ENCODE measurements around the gene ZNF652. TPM values are rescaled to one million over a fixed set of nuclear protein-coding genes. Genes with fewer than 3 reads are reported as not detected.

The ZNF652 gene
- total and polyA plus RNA-seq, 2 experiments from 2014 or later, result 36.2 to 54.5 TPM

DNA sequence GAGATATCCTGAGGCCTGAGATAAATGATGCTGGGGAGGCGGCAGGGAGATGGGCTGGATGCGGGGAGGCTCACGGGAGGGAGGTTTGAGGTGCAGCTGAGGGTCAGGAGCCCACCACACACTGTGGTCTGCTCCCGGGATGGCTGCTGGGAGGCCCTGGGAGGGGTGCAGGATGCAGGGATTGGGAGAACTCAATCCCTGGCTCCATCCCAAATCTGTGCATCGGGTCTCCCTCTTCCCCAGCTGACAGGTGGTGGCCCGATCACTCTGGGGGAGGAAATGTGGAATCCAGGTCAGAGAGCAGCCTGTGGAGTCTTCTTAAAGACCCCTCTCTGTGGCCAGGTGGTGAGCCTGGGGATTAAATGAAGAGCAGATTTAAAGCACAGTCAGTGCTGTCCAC, 40.7 kb upstream of the ZNF652 start:
- peaks cover 50% of the 10 kb centered on the region for H3K36me3 Mint-ChIP-seq (ENCODE audit: low read depth)
- TF ChIP-seq ZNF331 (CRISPR knock-in tag; IDR thresholded peaks at IDR 0.05; ENCODE audit: low read depth), result no peak
- TF ChIP-seq NANOG (IDR thresholded peaks at IDR 0.05; ENCODE audit: borderline replicate concordance), result no peak
- TF ChIP-seq POLR2AphosphoS5 (IDR thresholded peaks at IDR 0.05; ENCODE audit: low read depth), result no peak
- TF ChIP-seq CREB1 (CRISPR knock-in tag; IDR thresholded peaks at IDR 0.05; ENCODE audit: low read depth), result no peak
- TF ChIP-seq, protein P1, sequence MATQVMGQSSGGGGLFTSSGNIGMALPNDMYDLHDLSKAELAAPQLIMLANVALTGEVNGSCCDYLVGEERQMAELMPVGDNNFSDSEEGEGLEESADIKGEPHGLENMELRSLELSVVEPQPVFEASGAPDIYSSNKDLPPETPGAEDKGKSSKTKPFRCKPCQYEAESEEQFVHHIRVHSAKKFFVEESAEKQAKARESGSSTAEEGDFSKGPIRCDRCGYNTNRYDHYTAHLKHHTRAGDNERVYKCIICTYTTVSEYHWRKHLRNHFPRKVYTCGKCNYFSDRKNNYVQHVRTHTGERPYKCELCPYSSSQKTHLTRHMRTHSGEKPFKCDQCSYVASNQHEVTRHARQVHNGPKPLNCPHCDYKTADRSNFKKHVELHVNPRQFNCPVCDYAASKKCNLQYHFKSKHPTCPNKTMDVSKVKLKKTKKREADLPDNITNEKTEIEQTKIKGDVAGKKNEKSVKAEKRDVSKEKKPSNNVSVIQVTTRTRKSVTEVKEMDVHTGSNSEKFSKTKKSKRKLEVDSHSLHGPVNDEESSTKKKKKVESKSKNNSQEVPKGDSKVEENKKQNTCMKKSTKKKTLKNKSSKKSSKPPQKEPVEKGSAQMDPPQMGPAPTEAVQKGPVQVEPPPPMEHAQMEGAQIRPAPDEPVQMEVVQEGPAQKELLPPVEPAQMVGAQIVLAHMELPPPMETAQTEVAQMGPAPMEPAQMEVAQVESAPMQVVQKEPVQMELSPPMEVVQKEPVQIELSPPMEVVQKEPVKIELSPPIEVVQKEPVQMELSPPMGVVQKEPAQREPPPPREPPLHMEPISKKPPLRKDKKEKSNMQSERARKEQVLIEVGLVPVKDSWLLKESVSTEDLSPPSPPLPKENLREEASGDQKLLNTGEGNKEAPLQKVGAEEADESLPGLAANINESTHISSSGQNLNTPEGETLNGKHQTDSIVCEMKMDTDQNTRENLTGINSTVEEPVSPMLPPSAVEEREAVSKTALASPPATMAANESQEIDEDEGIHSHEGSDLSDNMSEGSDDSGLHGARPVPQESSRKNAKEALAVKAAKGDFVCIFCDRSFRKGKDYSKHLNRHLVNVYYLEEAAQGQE (IDR thresholded peaks at IDR 0.05; ENCODE audit: unreplicated experiment), result no peak
- TF ChIP-seq, protein P2, sequence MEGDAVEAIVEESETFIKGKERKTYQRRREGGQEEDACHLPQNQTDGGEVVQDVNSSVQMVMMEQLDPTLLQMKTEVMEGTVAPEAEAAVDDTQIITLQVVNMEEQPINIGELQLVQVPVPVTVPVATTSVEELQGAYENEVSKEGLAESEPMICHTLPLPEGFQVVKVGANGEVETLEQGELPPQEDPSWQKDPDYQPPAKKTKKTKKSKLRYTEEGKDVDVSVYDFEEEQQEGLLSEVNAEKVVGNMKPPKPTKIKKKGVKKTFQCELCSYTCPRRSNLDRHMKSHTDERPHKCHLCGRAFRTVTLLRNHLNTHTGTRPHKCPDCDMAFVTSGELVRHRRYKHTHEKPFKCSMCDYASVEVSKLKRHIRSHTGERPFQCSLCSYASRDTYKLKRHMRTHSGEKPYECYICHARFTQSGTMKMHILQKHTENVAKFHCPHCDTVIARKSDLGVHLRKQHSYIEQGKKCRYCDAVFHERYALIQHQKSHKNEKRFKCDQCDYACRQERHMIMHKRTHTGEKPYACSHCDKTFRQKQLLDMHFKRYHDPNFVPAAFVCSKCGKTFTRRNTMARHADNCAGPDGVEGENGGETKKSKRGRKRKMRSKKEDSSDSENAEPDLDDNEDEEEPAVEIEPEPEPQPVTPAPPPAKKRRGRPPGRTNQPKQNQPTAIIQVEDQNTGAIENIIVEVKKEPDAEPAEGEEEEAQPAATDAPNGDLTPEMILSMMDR (conservative IDR thresholded peaks at IDR 0.05; ENCODE audit: low read depth in 2 of 2), result no peak
- TF ChIP-seq EZH2 (IDR thresholded peaks at IDR 0.05; ENCODE audit: low read depth, unreplicated experiment), result no peak
- TF ChIP-seq, protein P3, sequence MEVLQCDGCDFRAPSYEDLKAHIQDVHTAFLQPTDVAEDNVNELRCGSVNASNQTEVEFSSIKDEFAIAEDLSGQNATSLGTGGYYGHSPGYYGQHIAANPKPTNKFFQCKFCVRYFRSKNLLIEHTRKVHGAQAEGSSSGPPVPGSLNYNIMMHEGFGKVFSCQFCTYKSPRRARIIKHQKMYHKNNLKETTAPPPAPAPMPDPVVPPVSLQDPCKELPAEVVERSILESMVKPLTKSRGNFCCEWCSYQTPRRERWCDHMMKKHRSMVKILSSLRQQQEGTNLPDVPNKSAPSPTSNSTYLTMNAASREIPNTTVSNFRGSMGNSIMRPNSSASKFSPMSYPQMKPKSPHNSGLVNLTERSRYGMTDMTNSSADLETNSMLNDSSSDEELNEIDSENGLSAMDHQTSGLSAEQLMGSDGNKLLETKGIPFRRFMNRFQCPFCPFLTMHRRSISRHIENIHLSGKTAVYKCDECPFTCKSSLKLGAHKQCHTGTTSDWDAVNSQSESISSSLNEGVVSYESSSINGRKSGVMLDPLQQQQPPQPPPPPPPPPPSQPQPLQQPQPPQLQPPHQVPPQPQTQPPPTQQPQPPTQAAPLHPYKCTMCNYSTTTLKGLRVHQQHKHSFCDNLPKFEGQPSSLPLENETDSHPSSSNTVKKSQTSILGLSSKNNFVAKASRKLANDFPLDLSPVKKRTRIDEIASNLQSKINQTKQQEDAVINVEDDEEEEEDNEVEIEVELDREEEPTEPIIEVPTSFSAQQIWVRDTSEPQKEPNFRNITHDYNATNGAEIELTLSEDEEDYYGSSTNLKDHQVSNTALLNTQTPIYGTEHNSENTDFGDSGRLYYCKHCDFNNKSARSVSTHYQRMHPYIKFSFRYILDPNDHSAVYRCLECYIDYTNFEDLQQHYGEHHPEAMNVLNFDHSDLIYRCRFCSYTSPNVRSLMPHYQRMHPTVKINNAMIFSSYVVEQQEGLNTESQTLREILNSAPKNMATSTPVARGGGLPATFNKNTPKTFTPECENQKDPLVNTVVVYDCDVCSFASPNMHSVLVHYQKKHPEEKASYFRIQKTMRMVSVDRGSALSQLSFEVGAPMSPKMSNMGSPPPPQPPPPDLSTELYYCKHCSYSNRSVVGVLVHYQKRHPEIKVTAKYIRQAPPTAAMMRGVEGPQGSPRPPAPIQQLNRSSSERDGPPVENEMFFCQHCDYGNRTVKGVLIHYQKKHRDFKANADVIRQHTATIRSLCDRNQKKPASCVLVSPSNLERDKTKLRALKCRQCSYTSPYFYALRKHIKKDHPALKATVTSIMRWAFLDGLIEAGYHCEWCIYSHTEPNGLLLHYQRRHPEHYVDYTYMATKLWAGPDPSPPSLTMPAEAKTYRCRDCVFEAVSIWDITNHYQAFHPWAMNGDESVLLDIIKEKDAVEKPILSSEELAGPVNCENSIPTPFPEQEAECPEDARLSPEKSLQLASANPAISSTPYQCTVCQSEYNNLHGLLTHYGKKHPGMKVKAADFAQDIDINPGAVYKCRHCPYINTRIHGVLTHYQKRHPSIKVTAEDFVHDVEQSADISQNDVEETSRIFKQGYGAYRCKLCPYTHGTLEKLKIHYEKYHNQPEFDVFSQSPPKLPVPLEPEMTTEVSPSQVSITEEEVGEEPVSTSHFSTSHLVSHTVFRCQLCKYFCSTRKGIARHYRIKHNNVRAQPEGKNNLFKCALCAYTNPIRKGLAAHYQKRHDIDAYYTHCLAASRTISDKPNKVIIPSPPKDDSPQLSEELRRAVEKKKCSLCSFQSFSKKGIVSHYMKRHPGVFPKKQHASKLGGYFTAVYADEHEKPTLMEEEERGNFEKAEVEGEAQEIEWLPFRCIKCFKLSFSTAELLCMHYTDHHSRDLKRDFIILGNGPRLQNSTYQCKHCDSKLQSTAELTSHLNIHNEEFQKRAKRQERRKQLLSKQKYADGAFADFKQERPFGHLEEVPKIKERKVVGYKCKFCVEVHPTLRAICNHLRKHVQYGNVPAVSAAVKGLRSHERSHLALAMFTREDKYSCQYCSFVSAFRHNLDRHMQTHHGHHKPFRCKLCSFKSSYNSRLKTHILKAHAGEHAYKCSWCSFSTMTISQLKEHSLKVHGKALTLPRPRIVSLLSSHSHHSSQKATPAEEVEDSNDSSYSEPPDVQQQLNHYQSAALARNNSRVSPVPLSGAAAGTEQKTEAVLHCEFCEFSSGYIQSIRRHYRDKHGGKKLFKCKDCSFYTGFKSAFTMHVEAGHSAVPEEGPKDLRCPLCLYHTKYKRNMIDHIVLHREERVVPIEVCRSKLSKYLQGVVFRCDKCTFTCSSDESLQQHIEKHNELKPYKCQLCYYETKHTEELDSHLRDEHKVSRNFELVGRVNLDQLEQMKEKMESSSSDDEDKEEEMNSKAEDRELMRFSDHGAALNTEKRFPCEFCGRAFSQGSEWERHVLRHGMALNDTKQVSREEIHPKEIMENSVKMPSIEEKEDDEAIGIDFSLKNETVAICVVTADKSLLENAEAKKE (CRISPR knock-in tag; IDR thresholded peaks at IDR 0.05), result no peak
- TF ChIP-seq JUNB (IDR thresholded peaks at IDR 0.05; ENCODE audit: unreplicated experiment), result no peak
- H3F3A ChIP-seq (replicated peaks; ENCODE audit: low read depth), result peaks cover 11% of the 10 kb centered on the region; the same call in 1 of the 2 replicates
- H3K4me1 ChIP-seq (ENCODE audit: insufficient read depth), result no peaks in the 10 kb centered on the region
- H3K36me3 ChIP-seq (ENCODE audit: insufficient read depth), result peaks cover 39% of the 10 kb centered on the region
- no peaks in the 10 kb centered on the region for H3K9me3 Mint-ChIP-seq
- H3K27ac ChIP-seq (ENCODE audit: low read depth), result peak overlapping the region; percentile 45; the same call in 1 of the 2 replicates
- ATAC-seq (no peak), DNase-seq (ENCODE audit: low spot score) (no peak)
- H3K27me3 Mint-ChIP-seq (ENCODE audit: insufficient read depth, low read depth, poor library complexity), result peaks cover 11% of the 10 kb centered on the region
- peaks cover 17% of the 10 kb centered on the region for H4K20me1 ChIP-seq (replicated peaks; ENCODE audit: insufficient read depth)
- H3K4me3 Mint-ChIP-seq, result no peak overlapping the region
- H3K4me1 Mint-ChIP-seq, result peaks cover 8% of the 10 kb centered on the region; the same call in 2 of the 3 replicates
- H3K4me3 ChIP-seq, result no peak overlapping the region
- H3K79me2 ChIP-seq (replicated peaks; ENCODE audit: insufficient read depth), result no peaks in the 10 kb centered on the region
- no peak overlapping the region for H3K4me2 ChIP-seq
- peak overlapping the region; percentile 65 for H3K27ac Mint-ChIP-seq
- no peaks in the 10 kb centered on the region for H3K9me2 ChIP-seq (ENCODE audit: insufficient read depth)
- H3K27me3 ChIP-seq (ENCODE audit: insufficient read depth), result no peaks in the 10 kb centered on the region
- no peak overlapping the region for H2AFZ ChIP-seq

Measured in GM23338 (cell line).